HT1080 (cell line): ENCODE results near the gene COMMD8. TPM values are rescaled to one million over a fixed set of nuclear protein-coding genes. Genes with fewer than 3 reads are reported as not detected.
A peak's percentile ranks its signal among the peaks of the same experiment; 100 is the strongest.

ENCODE experiments used
- DNase-seq: peaks from one replicate; pipeline ENCODE4 v3.0.0-alpha.2; 2015; ENCODE audit warnings: low read depth
- total RNA-seq: library from RNA; depleted of rRNA; stranded (reverse); fragments of >200 nt; shearing (Covaris generic); gene quantifications from 2 replicates; pipeline ENCODE4 v1.2.3, GENCODE V29; 2014

COMMD8 gene
- total RNA-seq, 1 experiment from 2014 or later, result 44.1 TPM

- no peak for DNase-seq
These were observed 9.7 kb upstream of the COMMD8 start for GRCh38 chr4:47473141-47473750.

- DNase-seq, result no peak
These were observed 8.1 kb upstream of the COMMD8 start for GRCh38 chr4:47471591-47471990.

GRCh38 chr4:47471064-47471463 is 7.6 kb upstream of the COMMD8 start:
- no peak for DNase-seq

- peak; percentile 14 for DNase-seq
These were observed 6.4 kb upstream of the COMMD8 start for GRCh38 chr4:47469951-47470350.

GRCh38 chr4:47468706-47469365 is 5.3 kb upstream of the COMMD8 start:
- no peak for DNase-seq

GRCh38 chr4:47466056-47466785 is 2.7 kb upstream of the COMMD8 start:
- no peak for DNase-seq

GRCh38 chr4:47465004-47465403 is 1.5 kb upstream of the COMMD8 start:
- no peak for DNase-seq

GRCh38 chr4:47462799-47463234 is 685 bp downstream of the COMMD8 start:
- DNase-seq, result no peak

- no peak for DNase-seq
These were observed 11.8 kb downstream of the COMMD8 start for GRCh38 chr4:47451657-47452056.

- DNase-seq, result no peak
These were observed 19.5 kb downstream of the COMMD8 start for GRCh38 chr4:47444031-47444430.

- DNase-seq, result no peak
These were observed 20.5 kb downstream of the COMMD8 start for GRCh38 chr4:47442980-47443379.

- no peak for DNase-seq
These were observed 28.6 kb downstream of the COMMD8 start for GRCh38 chr4:47434931-47435330.

GRCh38 chr4:47432749-47433148 is 30.8 kb downstream of the COMMD8 start:
- DNase-seq, result no peak

GRCh38 chr4:47427935-47428334 is 35.6 kb downstream of the COMMD8 start:
- DNase-seq, result no peak

GRCh38 chr4:47425628-47426027 is 37.9 kb downstream of the COMMD8 start:
- no peak for DNase-seq

- no peak for DNase-seq
These were observed 44.2 kb downstream of the COMMD8 start for GRCh38 chr4:47419296-47419695.

- no peak for DNase-seq
These were observed 45.4 kb downstream of the COMMD8 start for GRCh38 chr4:47418147-47418546.

GRCh38 chr4:47415719-47416118 is 47.8 kb downstream of the COMMD8 start:
- DNase-seq, result no peak

- no peak for DNase-seq
These were observed 50.0 kb downstream of the COMMD8 start for GRCh38 chr4:47413521-47413920.

- DNase-seq, result no peak
These were observed 53.2 kb downstream of the COMMD8 start for GRCh38 chr4:47410271-47410670.

GRCh38 chr4:47406408-47406807 is 57.1 kb downstream of the COMMD8 start:
- no peak for DNase-seq
